ENCODE measurements around the gene PHKG2.

Gene PHKG2

DNA sequence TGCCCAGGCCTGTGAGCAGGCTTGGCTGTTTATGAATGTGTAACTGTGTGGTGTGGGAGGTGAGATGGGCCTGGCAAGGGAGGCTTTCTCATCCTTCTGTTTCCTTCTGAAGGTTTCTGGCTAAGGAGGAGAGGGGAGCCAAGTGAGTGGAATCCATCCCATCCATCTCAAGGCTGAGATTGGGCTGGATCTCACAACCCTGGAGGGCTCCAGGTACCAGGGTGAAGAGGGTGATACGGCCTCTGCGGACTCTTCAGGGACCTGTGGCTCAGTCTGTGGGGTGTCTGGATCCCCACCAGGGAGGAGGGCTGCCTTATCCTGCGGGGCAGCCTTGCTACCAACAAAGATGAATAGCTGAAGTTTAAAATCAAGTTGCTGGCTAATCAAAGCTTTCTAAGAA lies 31.8 kb downstream of the PHKG2 start:
- H3K4me3 ChIP-seq (ENCODE audit: low read depth, low read length) = no peak overlapping the region
- TF ChIP-seq, protein P1, sequence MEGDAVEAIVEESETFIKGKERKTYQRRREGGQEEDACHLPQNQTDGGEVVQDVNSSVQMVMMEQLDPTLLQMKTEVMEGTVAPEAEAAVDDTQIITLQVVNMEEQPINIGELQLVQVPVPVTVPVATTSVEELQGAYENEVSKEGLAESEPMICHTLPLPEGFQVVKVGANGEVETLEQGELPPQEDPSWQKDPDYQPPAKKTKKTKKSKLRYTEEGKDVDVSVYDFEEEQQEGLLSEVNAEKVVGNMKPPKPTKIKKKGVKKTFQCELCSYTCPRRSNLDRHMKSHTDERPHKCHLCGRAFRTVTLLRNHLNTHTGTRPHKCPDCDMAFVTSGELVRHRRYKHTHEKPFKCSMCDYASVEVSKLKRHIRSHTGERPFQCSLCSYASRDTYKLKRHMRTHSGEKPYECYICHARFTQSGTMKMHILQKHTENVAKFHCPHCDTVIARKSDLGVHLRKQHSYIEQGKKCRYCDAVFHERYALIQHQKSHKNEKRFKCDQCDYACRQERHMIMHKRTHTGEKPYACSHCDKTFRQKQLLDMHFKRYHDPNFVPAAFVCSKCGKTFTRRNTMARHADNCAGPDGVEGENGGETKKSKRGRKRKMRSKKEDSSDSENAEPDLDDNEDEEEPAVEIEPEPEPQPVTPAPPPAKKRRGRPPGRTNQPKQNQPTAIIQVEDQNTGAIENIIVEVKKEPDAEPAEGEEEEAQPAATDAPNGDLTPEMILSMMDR (IDR thresholded peaks at IDR 0.05; ENCODE audit: insufficient read depth, low read depth, low read length, missing control alignments) = no peak
- DNase-seq (ENCODE audit: low read depth) = no peak

DNA sequence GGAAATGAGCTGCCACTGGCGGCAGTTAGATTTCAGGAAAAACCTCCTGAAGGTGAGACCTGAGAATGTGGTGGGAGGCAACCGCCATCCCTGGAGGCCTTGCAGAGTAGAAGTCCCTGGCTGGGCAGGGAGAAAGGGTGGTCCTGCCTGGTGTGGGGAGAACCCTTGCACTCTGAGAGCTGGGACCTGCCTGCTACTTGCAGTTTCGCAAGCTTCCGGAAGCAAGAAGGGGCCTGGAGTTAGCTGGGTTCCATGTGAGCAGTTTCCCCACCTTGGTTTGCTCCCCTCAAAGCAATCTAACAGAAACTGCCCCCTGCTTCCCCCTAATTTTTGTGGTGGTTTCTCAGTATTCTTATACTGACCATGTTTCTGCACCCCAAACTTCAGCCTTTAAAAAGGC lies 32.3 kb downstream of the PHKG2 start:
- no peak overlapping the region for H3K4me3 ChIP-seq (ENCODE audit: low read depth, low read length)
- TF ChIP-seq, protein P1 (IDR thresholded peaks at IDR 0.05; ENCODE audit: insufficient read depth, low read depth, low read length, missing control alignments) = no peak
- peak; percentile 0 for DNase-seq (ENCODE audit: low read depth)

DNA sequence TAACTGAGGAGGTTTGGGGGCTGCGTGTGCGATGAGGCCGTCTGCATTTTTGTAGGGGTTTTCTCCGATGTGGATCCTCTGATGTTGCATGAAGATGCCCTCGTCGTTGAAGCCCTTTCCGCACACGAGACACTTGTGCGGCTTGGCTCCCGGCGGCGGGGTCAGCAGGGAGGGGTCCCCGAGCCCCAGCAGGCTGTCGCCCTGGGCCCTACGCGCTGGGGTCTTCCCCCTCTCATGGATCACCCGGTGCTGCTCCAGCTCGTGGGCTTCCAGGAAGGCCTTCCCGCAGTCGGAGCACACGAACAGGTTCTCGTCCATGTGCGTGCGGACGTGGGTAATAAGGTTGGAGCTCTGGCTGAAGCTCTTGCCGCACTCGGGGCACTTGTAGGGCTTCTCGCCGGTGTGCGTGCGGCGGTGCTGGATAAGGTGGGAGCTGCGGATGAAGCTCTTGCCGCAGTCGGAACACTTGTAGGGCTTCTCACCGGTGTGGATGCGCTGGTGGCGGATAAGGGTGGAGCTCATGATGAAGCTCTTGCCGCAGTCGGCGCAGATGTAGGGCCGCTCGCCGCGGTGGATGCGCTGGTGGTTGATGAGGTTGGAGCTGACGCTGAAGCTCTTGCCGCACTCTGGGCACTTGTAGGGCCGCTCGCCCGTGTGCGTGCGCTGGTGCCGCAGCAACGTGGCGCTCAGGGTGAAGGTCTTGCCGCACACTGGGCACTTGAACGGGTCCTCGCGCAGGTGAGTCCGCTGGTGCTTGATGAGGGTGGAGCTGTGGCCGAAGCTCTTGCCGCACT lies 34.5 kb downstream of the PHKG2 start:
- no peak overlapping the region for H3K4me3 ChIP-seq (ENCODE audit: low read depth, low read length)
- TF ChIP-seq, protein P1 (IDR thresholded peaks at IDR 0.05; ENCODE audit: insufficient read depth, low read depth, low read length, missing control alignments) = no peak
- peak; percentile 0 for DNase-seq (ENCODE audit: low read depth)

DNA sequence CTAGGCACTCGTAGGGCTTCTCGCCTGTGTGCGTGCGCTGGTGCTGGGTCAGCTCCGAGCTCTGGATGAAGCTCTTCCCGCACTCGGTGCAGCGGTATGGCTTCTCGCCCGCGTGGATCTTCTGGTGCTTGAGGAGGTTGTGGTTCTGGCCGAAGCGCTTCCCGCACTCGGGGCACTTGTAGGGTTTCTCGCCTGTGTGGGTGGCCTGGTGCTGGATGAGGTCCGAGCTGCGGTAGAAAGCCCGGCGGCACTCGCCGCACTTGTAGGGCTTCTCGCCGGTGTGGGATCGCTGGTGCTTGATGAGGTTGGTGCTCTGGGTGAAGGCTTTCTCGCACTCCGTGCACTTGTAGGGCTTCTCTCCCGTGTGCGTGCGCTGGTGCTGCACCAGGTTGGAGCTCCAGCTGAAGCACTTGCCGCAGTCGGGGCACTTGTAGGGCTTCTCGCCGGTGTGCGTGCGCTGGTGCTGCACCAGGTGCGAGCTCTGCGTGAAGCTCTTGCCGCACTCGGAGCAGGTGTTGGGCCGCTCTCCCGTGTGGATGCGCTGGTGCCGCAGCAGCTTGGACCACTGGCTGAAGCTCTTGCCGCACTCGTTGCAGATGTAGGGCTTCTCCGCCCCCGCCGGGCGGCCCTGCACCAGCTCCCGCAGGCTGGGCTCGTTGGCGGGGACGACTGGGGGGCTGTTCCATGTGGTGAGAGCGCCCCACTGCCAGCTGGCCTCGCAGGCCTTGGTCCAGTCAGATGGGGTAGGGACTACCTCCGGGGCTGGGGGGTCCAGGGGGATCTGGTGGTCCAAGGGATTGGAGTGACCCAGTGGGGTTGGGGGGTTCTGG lies 35.3 kb downstream of the PHKG2 start:
- TF ChIP-seq, protein P1 (IDR thresholded peaks at IDR 0.05; ENCODE audit: insufficient read depth, low read depth, low read length, missing control alignments) = no peak
- H3K4me3 ChIP-seq (ENCODE audit: low read depth, low read length) = no peak overlapping the region
- DNase-seq (ENCODE audit: low read depth) = no peak

DNA sequence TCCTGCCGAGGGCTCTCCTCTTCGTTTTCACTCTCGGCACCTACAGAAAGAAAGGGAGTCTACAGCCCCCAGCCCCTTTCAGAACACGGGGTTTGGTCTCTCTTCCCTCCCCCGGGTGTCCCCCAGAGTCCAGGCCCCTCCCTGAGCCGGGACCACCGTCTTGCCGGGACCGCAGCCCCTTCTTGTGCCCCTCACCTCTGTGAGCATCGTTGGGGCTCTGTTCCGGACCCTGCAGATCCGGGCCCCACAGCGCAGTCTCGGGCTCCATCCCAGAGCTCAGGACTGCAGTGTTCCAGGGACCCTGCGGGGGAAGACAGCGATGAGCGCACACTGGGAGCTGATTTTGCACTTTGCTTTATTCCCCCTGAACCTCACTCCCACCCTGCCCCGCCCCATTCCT lies 36.0 kb downstream of the PHKG2 start:
- TF ChIP-seq, protein P1 (IDR thresholded peaks at IDR 0.05; ENCODE audit: insufficient read depth, low read depth, low read length, missing control alignments) = no peak
- DNase-seq (ENCODE audit: low read depth) = no peak
- no peak overlapping the region for H3K4me3 ChIP-seq (ENCODE audit: low read depth, low read length)

DNA sequence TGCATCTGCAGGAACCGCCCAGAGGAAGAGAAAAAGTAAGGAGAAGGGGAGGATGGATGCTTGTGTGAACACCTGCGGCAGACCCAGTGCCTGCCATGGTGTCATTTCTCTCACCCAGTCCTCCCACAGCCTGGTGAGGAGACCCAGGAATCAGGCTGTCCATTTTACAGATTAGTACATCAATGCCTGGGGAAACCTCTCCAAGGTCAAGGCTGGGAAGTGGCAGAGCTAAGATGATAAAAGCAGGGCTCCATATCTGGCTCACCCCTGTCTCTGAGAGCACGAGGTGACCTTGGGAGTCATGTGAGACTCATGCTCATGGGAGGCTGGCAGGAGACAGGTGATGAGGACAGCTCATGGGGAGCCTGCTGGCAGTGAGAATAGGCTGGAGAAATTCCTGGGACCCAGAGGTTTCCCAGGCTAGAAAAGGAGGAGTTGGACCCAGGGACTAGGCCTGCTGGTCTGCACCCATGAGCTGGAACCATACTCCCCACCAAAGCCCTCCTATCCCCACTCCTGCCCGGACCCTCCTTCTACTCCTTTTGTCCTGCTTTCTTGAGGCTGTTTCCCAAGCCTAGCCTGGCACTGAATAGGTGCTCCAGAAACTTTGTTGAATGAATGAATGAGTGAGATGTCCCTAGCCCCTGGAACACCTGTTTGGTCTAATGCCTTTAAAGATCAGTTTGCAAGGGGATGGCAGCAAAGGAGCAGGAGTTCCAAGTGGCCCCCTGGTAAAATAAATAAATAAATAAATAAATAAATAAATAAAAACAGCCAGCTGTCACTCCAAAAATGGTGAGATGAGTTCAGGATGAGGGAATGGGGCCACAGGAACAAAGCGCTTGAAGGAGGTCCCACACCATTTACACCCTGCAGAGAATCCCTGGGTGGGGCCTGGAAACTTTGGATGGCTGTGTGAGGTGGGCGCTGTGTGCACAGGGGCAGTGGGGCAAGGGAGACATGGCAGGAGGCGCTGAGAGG lies 37.2 kb downstream of the PHKG2 start:
- TF ChIP-seq, protein P1 (IDR thresholded peaks at IDR 0.05; ENCODE audit: insufficient read depth, low read depth, low read length, missing control alignments) = no peak
- H3K4me3 ChIP-seq (ENCODE audit: low read depth, low read length) = no peak overlapping the region
- DNase-seq (ENCODE audit: low read depth) = no peak
